Prostate gland (tissue), 2 donors: ENCODE results near the gene KCNC1.

Experiments
- POLR2AphosphoS5 ChIP-seq: sonication (generic); formaldehyde crosslinking; IDR thresholded peaks from one replicate; pipeline ENCODE4 v1.6.1; 2017; ENCODE audit warnings: antibody characterized with exemption
- TF ChIP-seq, protein P1 (sequence below), 4 experiments: fragments of 200-600 bp in 2 of 4; fragments of 450-650 bp in 2 of 4; sonication (generic) in 2 of 4; IDR thresholded peaks; 1 replicate in 3 of 4; 2 replicates in 1 of 4; pipeline ENCODE4 v1.5.1; 2016 to 2019; ENCODE audit warnings: antibody characterized with exemption in 4 of 4, mild to moderate bottlenecking in 2 of 4, moderate library complexity in 2 of 4

GRCh38 chr11:17695454-17696441 lies 38.8 kb upstream of the KCNC1 start:
- TF ChIP-seq, protein P1, sequence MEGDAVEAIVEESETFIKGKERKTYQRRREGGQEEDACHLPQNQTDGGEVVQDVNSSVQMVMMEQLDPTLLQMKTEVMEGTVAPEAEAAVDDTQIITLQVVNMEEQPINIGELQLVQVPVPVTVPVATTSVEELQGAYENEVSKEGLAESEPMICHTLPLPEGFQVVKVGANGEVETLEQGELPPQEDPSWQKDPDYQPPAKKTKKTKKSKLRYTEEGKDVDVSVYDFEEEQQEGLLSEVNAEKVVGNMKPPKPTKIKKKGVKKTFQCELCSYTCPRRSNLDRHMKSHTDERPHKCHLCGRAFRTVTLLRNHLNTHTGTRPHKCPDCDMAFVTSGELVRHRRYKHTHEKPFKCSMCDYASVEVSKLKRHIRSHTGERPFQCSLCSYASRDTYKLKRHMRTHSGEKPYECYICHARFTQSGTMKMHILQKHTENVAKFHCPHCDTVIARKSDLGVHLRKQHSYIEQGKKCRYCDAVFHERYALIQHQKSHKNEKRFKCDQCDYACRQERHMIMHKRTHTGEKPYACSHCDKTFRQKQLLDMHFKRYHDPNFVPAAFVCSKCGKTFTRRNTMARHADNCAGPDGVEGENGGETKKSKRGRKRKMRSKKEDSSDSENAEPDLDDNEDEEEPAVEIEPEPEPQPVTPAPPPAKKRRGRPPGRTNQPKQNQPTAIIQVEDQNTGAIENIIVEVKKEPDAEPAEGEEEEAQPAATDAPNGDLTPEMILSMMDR (IDR thresholded peaks at IDR 0.05), result no peak
- no peak for TF ChIP-seq POLR2AphosphoS5
